ENCODE measurements around the gene TMED6.
"Not testable (repeated sequence)": the region's sequence is repeated elsewhere in the genome, so short reads cannot be mapped to it uniquely, and the experiment has no call there.

TMED6 gene

DNA sequence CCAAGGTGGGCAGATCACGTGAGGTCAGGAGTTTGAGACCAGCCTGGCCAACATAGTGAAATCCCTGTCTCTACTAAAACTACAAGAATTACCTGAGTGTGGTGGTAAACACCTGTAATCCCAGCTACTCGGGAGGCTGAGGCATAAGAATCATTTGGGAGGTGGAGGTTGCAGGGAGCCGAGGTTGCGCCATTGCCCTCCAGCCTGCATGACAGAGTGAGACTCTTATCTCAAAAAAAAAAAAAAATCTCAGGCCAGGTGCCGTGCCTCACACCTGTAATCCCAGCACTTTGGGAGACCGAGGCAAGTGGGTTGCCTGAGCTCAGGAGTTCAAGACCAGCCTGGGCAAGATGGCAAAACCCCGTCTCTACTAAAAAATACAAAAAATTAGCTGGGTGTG, 54.8 kb downstream of the TMED6 start:
- not testable (repeated sequence) for DNase-seq

DNA sequence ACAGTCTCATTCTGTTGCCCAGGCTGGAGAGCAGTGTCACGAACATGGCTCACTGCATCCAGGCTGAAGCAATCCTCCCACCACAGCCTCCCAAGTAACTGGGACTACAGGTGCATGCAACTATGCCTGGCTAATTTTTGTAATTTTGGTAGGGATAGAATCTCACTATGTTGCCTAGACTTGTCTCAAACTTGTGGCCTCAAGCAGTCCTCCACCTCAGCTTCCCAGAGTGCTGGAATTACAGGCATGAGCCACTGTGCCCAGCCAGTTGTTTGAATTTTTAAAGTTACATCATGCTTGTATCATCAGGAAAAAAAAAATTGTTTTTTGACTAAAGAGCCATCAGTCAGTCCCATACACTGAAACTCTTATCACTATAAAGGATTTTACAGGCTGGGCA, 57.5 kb downstream of the TMED6 start:
- DNase-seq: peak; percentile 24

DNA sequence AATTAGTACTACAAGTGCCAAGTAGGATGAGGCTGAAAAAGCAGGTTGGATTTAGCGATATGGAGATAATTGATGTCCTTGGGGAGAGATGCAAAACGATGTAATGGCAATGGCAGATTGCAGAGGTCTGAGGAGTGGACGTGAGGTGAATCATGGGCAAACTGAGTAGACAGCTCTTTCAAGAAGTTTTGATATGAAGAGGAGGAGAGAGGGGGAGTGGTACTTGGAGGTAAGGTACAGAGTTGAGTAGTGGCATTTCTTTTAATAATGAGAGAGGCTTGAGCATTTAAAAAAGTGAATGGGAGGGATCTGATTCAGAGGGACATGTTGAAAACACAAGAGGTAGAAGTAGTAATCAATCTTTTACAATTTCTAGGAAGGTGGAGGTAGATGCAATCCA, 58.2 kb downstream of the TMED6 start:
- peak; percentile 21 for DNase-seq

Data from fibroblast of upper back skin (primary cell).